GM23338 (cell line): Measurements from ENCODE around the gene FBLN2.

Source experiments
- EZH2 ChIP-seq: fragments of 200-600 bp; sonication (generic); IDR thresholded peaks from one replicate; pipeline ENCODE4 v1.8.0; 2017; ENCODE audit warnings: antibody characterized with exemption, mild to moderate bottlenecking, low read depth; ENCODE audit not compliant: unreplicated experiment
- ZNF114 ChIP-seq: fragments of 250-450 bp; sonication (Bioruptor Pico); IDR thresholded peaks from 2 replicates; pipeline ENCODE4 v1.5.0; 2020; ENCODE audit warnings: mild to moderate bottlenecking, moderate library complexity
- TF ChIP-seq, protein P1 (sequence below), 2 experiments: fragments of 200-600 bp in 1 of 2; sonication (generic) in 1 of 2; conservative IDR thresholded peaks; 2 replicates each; pipeline versions ENCODE4 v1.5.1 to v1.6.1; 2016 to 2017; ENCODE audit warnings: antibody characterized with exemption in 2 of 2, low read depth in 2 of 2, mild to moderate bottlenecking in 2 of 2, moderate library complexity in 1 of 2

- TF ChIP-seq EZH2 (no peak), ZNF114 (CRISPR knock-in tag) (no peak)
- TF ChIP-seq, protein P1, sequence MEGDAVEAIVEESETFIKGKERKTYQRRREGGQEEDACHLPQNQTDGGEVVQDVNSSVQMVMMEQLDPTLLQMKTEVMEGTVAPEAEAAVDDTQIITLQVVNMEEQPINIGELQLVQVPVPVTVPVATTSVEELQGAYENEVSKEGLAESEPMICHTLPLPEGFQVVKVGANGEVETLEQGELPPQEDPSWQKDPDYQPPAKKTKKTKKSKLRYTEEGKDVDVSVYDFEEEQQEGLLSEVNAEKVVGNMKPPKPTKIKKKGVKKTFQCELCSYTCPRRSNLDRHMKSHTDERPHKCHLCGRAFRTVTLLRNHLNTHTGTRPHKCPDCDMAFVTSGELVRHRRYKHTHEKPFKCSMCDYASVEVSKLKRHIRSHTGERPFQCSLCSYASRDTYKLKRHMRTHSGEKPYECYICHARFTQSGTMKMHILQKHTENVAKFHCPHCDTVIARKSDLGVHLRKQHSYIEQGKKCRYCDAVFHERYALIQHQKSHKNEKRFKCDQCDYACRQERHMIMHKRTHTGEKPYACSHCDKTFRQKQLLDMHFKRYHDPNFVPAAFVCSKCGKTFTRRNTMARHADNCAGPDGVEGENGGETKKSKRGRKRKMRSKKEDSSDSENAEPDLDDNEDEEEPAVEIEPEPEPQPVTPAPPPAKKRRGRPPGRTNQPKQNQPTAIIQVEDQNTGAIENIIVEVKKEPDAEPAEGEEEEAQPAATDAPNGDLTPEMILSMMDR (conservative IDR thresholded peaks at IDR 0.05; ENCODE audit: low read depth in 2 of 2) = no peak
Measured at GRCh38 chr3:13619661-13620230, 70.8 kb downstream of the FBLN2 start.
